Middle frontal gyrus (tissue), 1 donor: ENCODE measurements around the gene NIPBL.
"Not testable (repeated sequence)": the region's sequence is repeated elsewhere in the genome, so short reads cannot be mapped to it uniquely, and the experiment has no call there.

Source experiments
- DNase-seq: peaks from one replicate; pipeline ENCODE4 v3.0.0-alpha.2; 2015; ENCODE audit warnings: low spot score; ENCODE audit errors: extremely low spot score

The NIPBL gene

DNA sequence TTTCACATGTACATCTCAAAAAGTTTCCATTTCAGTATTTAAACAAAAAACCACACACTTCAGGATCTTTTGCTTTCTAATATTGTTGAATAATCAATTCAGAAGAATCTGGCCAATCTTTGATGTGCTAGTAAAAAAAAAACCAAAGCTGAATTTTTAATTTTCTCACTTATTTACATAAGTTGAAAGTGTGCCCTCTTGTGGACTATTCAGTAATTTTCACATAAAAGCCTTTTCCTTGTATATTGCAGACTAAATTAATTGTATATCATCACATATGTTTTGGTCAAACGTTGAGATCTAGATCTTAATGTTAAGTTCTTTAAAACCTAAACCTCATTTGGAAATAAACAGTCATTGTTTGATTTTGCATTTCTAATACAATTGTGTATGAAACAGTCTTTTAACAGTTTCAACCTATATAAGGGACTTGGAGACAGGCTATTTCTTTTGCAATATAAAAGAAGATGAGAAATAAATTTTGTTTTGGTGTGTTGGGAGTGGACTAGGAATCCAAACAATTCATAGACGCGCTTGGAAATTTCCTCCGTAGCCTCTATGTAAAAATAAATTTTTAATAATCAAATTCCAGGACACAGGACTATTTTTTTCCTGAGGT is 68.1 kb downstream of the NIPBL start:
- DNase-seq = peak; percentile 72

GRCh38 chr5:36945687-36946086 is 69.1 kb downstream of the NIPBL start:
- DNase-seq = no peak

DNA sequence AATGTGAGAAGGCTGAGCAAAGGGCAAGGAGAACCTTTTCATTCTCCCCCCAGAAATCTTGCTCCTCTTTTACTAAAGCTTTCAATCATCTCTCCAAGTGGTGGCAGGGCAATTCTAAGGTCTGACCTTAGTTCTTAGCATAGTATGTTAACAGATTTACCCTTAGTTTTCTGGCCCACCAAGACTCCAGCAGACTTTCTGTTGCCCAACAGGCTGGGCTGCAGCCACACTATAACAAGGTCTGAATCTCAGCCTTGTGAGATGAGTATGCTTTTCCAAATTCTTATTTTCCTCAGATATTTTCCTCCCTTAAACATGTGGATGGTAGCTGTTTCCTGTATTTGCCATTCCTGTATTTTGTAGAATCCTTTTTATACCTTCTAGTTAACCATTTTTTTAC is 69.5 kb downstream of the NIPBL start:
- no peak for DNase-seq

- no peak for DNase-seq
These were observed 71.5 kb downstream of the NIPBL start for GRCh38 chr5:36948041-36948440.

DNA sequence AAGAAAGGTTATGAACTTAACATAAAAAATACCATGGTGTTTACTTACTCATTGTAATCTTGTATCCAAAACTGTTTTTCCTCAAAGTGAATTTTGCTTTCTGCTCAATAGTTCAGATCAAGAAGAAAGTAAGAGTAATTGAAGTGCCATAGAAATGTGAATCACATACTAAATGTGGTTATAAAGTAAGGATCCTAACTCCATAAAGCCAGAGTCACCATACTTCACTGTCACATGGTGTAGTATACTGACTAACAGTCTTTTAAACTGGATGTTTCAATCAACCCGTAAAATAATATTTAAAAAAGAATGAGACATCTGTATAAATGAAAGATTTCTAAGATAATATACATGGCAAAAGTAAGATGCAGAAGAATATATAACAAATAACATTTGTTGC is 72.1 kb downstream of the NIPBL start:
- no peak for DNase-seq

- DNase-seq = no peak
These were observed 73.0 kb downstream of the NIPBL start for GRCh38 chr5:36949593-36949992.

GRCh38 chr5:36950586-36951457 is 74.3 kb downstream of the NIPBL start:
- DNase-seq = no peak

DNA sequence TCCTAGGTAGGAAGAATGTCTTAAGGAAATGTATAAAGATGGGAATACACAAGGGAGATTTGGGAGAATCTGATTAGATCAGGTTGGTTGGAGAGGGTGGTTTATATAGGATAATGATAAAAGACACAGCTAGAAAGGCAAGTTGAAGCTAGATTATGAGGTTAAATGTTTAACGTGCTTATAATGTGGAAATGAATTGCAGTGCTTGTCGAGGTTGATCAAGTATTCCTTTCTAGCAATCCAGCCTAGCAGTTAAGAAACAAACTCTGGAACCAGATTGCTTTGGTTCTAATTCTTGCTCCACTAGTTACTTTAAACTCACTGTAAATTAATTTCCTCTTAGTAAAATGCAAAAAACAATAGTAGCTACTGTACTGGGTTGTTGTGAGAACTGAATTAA is 76.5 kb downstream of the NIPBL start:
- no peak for DNase-seq

DNA sequence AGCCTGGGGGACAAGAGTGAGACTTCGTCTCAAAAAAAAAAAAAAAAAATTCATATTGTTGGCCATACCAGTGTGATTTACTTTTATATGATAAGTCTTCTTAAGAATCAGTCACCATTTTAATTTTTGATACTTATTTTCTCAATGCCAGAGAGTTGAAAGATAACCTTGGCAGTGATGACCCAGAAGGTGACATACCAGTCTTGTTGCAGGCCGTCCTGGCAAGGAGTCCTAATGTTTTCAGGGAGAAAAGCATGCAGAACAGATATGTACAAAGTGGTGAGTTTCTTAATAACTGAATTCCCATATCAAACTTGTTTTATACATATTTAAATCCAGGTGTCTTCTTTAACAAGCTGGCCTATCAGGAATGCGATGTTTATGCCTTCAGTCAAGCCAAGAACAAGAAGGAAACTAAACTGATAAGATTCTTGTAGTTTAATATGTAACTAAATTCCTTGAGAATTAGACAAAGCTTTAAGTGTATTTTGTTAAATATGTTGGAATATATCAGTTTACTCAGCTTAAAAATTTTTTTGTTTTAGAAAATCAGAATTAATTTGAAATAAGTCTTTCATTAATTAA is 81.5 kb downstream of the NIPBL start:
- no peak for DNase-seq

- DNase-seq = no peak
These were observed 82.0 kb downstream of the NIPBL start for GRCh38 chr5:36958612-36959011.

DNA sequence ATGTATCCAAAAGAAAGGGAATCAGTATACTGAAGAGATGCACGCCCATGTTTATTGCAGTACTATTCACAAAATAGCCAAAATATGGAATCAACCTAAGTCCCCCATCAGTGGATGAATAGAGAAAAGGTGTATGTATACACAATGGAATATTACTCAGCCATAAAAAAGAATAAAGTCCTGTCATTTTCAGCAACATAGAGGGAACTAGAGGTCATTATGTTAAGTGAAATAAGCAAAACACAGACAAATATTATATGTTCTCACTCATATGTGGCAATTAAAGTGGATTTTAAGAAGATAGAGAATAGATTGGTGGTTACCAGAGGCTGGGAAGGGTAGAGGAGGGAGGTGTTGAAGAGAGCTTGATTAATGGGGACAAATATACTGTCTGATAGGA is 88.6 kb downstream of the NIPBL start:
- DNase-seq = no peak

DNA sequence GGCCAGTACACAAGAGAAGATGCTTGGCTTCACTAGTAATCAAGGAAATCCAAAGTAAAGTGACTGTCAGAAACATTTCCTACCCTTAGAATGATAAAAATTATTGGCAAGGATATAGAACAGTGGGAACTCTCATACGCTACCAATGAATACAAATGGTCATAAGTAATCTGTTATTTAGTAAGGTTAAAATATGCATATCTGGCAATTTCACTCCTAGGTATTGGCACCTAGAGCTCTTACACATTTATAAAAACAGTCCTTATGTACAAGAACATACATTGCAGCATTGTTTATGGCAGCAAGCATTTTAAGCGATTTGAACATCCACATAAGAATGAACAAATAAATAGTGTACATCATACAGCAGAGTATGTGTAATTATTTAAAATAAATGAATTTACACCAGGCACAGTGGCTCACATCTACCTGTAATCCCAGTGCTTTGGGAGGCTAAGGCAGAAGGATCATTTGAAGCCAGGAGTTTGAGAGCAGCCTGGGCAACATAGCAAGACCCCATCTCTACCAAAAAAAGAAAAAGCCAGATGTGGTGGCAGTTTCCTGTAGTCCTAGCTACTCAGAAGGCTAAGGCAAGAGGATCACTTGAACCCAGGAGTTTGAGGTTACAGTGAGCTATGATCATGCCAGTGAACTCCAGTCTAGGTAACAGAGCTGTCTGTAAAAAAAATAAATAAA is 93.3 kb downstream of the NIPBL start:
- DNase-seq = no peak

DNA sequence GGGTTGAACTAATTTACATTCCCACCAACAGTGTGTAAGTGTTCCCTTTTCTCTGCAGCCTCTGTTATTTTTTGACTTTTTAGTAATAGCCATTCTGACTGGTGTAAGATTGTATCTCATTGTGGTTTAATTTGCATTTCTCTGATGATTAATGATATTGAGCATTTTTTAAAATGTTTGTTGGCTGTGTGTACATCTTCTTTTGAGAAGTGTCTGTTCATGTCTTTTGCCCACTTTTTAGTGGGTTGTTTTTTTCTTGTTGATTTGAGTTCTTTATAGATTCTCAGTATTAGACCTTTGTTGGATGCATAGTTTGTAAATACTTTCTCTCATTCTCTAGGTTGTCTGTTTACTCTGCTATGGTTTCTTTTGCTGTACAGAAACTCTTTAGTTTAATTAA is 101.6 kb downstream of the NIPBL start:
- no peak for DNase-seq

- no peak for DNase-seq
These were observed 105.6 kb downstream of the NIPBL start for GRCh38 chr5:36982146-36982545.

- no peak for DNase-seq
These were observed 108.8 kb downstream of the NIPBL start for GRCh38 chr5:36985387-36985786.

- DNase-seq = no peak
These were observed 111.8 kb downstream of the NIPBL start for GRCh38 chr5:36988396-36988795.

- no peak for DNase-seq
These were observed 122.0 kb downstream of the NIPBL start for GRCh38 chr5:36998578-36998977.

GRCh38 chr5:37002176-37002751 is 125.7 kb downstream of the NIPBL start:
- DNase-seq = no peak

- DNase-seq = no peak
These were observed 128.7 kb downstream of the NIPBL start for GRCh38 chr5:37005252-37005651.

DNA sequence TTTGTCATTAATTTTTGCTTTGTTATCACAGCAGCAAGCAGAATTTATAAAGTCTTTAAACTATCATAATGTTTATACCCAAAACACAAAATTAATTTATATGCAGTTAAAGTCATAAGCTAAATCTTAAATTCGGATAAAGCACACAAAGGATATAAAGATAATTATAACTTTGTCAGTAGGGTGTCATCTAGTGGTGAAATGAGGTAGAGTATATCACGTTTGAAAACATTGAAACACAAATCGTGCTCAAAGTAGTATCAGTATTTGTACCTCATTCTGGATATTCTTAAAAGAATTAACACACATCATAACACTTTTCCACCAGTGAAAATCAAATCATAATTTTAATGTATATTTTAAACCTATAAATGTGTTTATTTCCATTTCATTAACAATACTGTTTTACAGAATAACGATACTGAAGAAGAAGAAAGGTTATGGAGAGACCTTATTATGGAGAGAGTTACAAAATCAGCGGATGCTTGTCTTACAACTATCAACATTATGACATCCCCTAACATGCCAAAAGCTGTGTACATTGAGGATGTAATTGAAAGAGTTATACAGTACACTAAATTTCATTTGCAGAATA is 129.5 kb downstream of the NIPBL start:
- DNase-seq = no peak

GRCh38 chr5:37013181-37013580 is 136.6 kb downstream of the NIPBL start:
- not testable (repeated sequence) for DNase-seq
